ENCODE measurements around the gene RARG.

The RARG gene

GRCh38 chr12:53244337-53244736 is 12.3 kb upstream of the RARG start:
- no peak for DNase-seq

GRCh38 chr12:53241623-53242412 is 9.8 kb upstream of the RARG start:
- no peak for DNase-seq

GRCh38 chr12:53239643-53240258 is 7.7 kb upstream of the RARG start:
- no peak for DNase-seq

- DNase-seq, result peak; percentile 36 to 57
Observed at GRCh38 chr12:53236443-53237111, 4.6 kb upstream of the RARG start.

GRCh38 chr12:53235742-53236442 is 3.9 kb upstream of the RARG start:
- DNase-seq, result no peak

- no peak for DNase-seq
Observed at GRCh38 chr12:53235164-53235563, 3.2 kb upstream of the RARG start.

- DNase-seq, result no peak
Observed at GRCh38 chr12:53234271-53234914, 2.4 kb upstream of the RARG start.

- DNase-seq, result no peak
Observed at GRCh38 chr12:53233671-53234121, 1.7 kb upstream of the RARG start.

GRCh38 chr12:53232646-53233461 is 845 bp upstream of the RARG start:
- peak in 1 of 2 experiments; percentile 37 for DNase-seq

- DNase-seq, result no peak
Observed at GRCh38 chr12:53231671-53231920, 413 bp downstream of the RARG start.

- DNase-seq, result no peak
Observed at GRCh38 chr12:53230108-53230845, 1.7 kb downstream of the RARG start.

GRCh38 chr12:53229454-53229853 is 2.6 kb downstream of the RARG start:
- DNase-seq, result no peak

- no peak for DNase-seq
Observed at GRCh38 chr12:53227836-53228235, 4.2 kb downstream of the RARG start.

GRCh38 chr12:53227341-53227740 is 4.7 kb downstream of the RARG start:
- DNase-seq, result no peak

GRCh38 chr12:53226815-53227214 is 5.2 kb downstream of the RARG start:
- DNase-seq, result no peak

GRCh38 chr12:53225635-53226424 is 6.2 kb downstream of the RARG start:
- no peak for DNase-seq

- DNase-seq, result no peak
Observed at GRCh38 chr12:53224897-53225634, 6.9 kb downstream of the RARG start.

GRCh38 chr12:53224061-53224896 is 7.7 kb downstream of the RARG start:
- DNase-seq, result no peak
